Fibroblast of skin of right quadriceps (primary cell): ENCODE data around the gene RGPD3.
A peak's percentile ranks its signal among the peaks of the same experiment; 100 is the strongest.
"Not testable (repeated sequence)": the region's sequence is repeated elsewhere in the genome, so short reads cannot be mapped to it uniquely, and the experiment has no call there.

Source experiments
- DNase-seq: peaks from one replicate; pipeline ENCODE4 v3.0.0-alpha.2; 2013

Gene RGPD3

GRCh38 chr2:106468107-106468506 is at the start of gene RGPD3:
TSS of gene RGPD3 (minus strand) at chr2:106468413. CDS start at chr2:106468288, 125 bp downstream.
- not testable (repeated sequence) for DNase-seq

- DNase-seq: no peak
Observed at GRCh38 chr2:106517329-106517728, 49.1 kb upstream of the RGPD3 start.

- DNase-seq: no peak
Observed at GRCh38 chr2:106516864-106517263, 48.7 kb upstream of the RGPD3 start.

DNA sequence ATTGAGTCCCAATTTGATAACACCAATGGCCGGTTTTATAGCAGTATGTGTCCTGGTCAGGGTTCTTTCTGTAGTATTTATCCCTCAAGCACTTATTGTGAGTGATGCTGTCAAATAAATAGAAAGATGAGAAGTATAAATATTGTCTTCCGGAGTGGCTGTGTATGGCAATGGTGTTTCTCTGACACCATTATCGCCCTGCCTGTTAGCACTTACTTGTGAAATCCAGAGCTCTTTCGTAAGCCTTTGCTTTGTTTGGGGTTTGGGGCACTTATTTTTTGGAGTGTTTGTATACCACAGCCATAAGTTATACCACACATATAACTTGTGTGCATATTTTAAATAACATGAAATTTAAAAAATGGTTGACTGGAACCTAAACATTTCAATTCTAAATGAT is 48.2 kb upstream of the RGPD3 start:
- DNase-seq: no peak

GRCh38 chr2:106514827-106515226 is 46.6 kb upstream of the RGPD3 start:
- peak; percentile 9 for DNase-seq

DNA sequence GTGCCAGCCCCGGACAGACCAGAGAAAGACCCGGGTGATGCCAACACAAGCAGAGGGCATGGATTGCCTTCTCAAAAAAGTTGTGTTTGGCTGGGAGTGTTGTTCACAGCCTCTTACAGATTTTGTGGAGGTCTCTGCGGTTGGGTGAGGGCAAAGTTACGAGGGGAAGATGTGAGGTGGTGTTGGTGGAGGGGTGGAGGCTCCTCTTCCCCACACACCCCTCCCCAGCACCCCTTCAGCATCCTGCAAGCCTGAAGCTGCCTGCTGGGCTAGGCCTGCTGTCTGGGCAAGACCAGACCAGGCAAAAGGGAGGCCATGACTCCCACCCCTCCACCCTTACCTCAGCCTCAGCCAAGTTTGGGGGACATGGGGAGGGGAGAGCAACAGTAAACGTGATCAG is 45.2 kb upstream of the RGPD3 start:
- DNase-seq: not testable (repeated sequence)

DNA sequence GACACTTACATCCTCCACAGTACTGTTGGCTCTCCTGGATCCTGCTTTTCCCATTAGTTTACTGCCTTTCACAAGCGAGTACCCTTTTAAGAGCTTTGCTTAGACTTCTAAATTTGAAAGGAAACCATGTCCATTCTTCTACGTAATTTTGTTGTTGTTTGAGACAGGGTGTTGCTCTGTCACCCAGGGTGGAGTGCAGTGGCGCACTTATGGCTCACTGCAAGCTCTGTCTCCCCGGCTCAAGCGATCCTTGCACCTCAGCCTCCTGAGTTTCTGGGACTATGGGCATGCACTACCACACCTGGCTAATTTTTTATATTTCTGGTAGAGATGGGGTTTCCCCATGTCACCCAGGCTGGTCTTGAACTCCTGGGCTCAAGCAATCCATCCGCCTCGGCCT is 43.7 kb upstream of the RGPD3 start:
- DNase-seq: not testable (repeated sequence)

DNA sequence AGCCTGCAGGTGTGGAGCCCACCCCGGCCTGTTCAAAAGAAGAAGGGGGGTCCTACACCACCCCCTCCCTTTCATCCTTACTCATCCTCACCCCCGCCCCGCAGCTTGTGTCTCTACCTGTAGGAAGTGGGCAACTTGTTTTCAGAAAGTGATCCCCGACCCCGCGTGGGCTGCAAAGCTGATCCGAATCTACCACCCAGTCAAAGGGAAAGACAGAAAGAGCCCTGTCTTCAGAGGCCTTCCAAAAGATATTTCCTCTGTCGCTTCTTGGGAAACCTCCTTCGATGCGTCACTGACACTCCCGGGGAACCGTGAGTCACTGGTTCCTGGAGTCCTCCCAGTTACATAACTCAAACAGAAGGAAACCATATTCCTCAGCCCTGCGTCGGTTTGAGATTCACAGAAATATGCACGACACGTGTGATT is 43.3 kb upstream of the RGPD3 start:
- peak; percentile 87 for DNase-seq

DNA sequence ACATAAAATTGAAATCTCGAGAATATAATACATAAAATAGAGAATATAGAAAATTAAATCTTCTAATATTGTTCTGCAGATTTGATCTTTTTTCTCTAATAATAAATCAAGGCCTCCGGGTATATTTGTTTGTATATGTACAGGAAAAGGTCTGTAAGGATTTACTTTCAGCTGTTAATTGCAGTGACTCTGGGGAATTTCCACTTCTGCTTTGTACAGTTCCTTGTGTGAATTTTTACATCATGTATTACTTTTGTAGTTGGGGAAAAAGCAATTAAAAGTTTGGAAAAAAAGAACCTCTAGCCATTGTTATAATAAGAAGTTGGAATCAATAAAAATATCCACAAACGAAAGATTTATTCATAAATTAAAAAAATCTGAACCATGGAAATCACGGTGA is 42.6 kb upstream of the RGPD3 start:
- DNase-seq: not testable (repeated sequence)

DNA sequence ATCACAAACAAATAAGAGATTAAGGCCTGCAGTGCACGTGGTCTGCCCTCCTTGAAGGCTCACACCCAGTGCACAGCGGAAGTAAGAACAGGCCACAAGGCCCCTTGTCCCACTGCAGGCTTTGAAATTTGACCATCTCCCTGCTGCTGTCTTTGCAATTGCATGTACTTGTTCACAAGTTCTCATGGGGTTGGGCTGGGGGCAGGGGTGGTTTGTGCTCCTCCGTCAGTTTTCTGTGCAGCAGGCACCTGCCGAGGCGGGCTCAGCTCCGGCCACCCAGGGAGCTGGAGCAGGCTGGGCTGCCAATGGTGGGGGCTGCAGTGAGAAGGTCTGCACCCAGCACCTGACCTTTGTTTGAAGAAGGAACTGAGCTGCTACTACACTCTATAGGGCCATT is 41.2 kb upstream of the RGPD3 start:
- not testable (repeated sequence) for DNase-seq

DNA sequence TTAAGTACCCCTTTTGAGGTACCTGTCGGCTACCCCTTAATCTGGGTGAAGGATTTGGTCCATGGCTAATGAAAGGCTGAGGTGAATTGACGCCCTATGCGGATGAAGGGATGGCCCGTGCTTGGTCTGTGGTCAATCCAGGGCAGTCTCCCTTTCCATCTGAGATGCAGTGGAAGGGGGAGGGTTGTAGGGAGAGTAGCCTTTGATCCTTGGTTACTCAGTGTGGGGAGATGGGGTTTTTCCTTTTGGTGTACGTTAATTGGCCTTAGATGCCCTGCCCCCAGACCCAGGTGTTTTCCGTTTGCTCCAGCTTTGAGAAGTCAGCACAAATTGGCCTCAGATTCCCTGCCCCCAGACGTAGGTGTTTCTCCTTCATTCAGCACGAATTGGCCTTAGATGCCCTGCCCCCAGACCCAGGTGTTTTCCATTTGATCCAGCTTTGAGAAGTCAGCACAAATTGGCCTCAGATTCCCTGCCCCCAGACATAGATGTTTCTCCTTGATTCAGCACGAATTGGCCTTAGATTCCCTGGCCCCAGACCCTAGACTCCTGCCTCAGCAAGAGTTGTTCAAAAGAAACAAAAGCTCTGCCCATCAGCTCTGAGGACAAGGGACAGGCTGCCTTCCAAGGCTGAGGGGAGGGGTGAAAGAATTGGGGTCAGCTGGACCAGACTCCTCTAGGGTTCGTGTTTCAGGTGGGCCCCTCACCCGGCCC is 40.6 kb upstream of the RGPD3 start:
- not testable (repeated sequence) for DNase-seq

DNA sequence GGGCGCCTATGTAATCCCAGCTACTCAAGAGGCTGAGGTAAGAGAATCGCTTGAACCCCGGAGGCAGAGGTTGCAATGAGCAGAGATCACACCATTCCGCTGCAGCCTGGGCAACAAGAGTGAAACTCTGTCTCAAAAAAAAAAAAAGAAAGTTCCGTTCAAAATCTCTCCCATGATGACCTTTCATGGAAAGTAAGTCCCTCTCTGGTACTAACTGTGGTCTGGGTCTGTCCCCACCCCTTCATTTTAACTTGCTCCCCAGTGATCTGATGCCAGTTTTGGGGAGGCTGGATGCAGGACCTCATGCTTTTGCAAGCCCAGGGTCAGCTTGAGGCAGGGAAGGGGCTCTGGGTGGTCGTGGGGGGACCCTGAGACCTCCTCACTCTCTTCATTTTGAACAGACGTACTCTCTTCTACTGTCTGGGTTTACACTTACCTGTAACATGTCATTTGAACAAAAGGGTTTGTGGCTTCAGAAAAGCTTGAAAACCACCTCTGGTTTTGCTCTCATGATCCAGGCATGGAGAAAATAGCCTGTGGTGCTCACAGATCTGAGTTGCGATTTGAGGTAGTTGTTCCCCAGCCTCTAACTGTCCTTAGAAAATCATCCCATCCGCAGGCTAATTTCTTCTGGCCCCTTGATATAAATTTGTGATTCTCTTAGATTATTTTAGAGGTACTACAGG is 37.9 kb upstream of the RGPD3 start:
- not testable (repeated sequence) for DNase-seq

DNA sequence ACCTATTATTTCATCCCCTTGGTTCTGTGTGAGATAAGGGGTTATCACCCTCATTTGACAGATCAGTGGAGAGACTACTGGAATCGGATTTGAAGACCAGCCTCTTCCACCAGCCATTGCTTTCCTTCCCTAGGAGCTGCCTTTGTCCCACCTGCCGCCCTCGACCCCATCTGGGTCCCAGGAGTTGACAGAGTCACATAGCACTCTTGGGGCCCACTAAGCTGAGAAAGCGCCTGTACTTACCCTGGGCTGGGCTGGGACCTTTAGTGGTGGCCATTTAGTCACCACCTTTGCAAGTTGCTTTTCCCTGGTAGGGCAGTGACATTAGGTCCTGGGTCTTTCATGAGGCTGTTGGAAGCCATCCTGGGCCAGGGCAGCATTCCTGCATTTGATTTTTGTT is 36.6 kb upstream of the RGPD3 start:
- not testable (repeated sequence) for DNase-seq

- not testable (repeated sequence) for DNase-seq
Observed at GRCh38 chr2:106504192-106504591, 36.0 kb upstream of the RGPD3 start.

DNA sequence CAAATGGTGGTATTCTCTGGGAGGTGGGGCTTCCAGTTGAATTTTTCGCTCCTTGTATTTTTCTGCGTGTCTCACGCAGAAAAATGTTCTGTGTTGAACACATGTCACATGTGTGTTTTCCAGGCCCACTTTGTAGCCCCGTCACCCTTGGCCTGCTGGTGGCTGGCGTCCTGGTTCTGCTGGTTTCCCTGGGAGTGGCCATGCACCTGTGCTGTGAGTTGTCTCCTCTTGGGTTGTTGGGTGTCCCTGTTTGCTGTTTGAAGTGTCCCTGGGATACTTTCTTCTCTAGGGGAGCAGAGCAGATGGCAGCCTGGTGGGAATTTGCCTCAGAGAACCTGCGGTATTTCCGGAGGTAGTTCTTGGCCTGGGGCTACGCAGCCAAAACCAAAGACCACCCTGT is 34.1 kb upstream of the RGPD3 start:
- DNase-seq: not testable (repeated sequence)

DNA sequence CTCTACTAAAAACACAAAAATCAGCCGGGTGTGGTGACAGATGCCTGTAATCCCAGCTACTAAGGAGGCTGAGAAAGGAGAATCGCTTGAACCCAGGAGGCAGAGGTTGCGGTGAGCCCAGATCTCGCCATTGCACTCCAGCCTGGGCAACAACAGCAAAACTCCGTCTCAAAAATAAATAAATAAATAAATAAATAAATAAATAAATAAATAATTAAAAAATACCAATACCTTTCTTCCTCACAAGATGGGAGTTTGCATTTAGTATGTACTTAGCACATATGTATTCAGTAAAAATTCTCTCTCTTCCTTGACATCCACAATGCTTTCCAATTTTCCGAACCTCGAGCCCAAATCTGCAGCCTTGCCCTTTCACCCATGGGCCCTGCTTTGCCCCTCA is 32.1 kb upstream of the RGPD3 start:
- not testable (repeated sequence) for DNase-seq

DNA sequence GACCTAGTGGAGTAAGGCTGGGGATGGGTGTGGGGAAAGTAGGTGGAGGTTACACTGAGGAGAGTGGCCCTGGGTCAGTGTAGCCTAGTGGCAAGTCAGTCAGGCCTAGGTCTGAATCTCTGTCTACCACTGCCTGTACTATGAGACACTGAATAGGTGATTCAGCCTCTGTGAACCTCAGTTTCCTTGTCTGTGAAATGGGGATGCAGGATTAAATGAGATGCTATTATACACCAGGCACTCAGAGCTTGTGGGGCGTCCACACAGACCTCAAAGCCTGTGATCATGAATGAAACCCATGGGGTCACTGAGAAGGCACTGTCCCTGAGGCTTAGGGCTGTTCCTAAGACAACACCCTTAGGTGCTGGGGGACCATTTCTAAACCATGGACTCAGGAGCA is 30.3 kb upstream of the RGPD3 start:
- DNase-seq: not testable (repeated sequence)

GRCh38 chr2:106492913-106493312 is 24.7 kb upstream of the RGPD3 start:
- DNase-seq: peak; percentile 1

DNA sequence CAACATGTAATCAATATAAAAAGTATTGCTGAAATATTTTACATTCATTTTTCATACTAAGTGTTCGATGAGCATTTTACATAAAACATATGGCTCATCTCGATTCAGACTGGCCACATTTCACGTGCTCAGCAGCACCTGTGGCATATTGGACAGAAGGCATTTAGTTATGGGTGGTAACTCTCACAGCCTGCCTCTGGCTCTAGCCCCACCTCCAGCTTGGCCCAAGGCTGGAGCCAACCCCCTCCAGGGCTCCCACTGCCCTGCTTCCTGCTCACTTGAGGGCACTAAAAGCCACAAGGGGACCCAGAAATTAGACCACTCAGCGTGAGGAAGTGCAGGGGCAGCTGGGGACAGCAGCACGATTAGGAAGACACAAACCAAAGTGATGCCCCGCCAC is 24.2 kb upstream of the RGPD3 start:
- not testable (repeated sequence) for DNase-seq

DNA sequence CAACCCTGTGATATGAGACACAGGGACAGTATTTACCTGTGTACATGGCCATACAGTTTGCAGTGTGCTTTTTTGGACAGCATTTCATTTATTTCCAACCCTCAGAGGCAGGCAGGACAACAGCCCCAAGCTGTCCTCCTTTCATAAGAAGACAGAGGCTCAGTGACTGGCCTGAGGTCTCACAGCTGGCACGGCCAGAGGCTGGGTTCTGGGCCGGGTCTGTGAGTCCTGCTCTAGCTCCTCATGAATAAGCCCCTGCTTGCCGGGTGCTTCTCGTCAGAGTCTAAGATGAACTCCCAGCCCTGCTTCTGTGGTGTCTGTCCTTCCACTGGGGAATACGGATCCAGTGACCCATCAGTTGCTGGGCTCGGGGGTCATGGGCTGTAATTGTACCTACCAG is 21.5 kb upstream of the RGPD3 start:
- DNase-seq: not testable (repeated sequence)

DNA sequence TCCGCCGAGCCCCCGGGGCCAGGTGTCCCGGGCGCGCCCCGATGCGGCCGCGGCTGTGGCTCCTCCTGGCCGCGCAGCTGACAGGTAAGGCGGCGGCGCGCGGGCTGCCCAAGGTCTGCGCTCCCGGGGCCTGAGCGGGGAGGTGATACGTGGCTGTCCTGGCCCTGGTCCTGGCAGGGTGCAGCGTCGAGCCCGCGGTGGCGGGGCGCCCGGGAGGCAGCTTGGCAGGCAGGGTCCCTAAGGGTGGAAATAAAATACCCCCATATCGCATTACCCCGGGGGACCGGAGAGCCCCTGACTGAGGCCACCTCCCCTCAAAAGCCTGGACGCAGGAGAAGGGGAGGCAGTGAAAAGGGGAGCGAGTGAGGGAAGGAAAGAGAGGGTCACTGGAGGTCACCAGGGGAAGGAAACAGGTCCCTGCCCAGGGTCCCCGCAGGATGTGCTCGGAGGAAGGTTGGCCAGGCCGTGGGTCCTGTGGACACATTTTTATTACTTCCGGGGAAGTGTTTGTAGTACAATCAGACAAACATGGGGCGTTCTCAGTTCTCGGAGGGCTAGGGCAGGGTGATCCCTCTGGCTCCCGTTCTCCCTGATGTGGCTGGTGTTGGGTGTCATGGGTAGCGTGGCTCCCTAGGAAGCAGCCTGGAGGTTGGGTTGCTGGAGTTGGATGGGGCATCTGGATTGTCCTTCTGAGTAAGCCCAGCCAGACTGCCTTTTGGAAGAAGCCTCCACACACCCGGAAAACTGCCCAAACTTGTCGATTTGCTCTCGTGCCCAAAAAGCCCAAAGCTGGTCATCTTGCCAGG is 19.4 kb upstream of the RGPD3 start:
- DNase-seq: not testable (repeated sequence)

- DNase-seq: not testable (repeated sequence)
Observed at GRCh38 chr2:106486551-106487385, 18.6 kb upstream of the RGPD3 start, which contains the start of gene CD8B2. TSS of gene CD8B2 (plus strand) at chr2:106487364. CDS start at chr2:106487427, 63 bp downstream.
